K562 (cell line): ENCODE data around the gene IGLL1.

Experiments
- CAMTA2 ChIP-seq: fragments of 250-450 bp; sonication (Bioruptor Pico); conservative IDR thresholded peaks from 2 replicates; pipeline ENCODE4 v1.5.1; 2022
- CTCF ChIP-seq, 3 experiments: IDR thresholded peaks in 2 of 3; conservative IDR thresholded peaks in 1 of 3; 2 replicates each; pipeline ENCODE4 v1.5.1; 2011 to 2012; ENCODE audit warnings: low read length in 3 of 3, mild to moderate bottlenecking in 3 of 3, control low read depth in 2 of 3, improper control_type of control experiment in 1 of 3, inconsistent platforms in 1 of 3, low read depth in 1 of 3, mixed read lengths in 1 of 3, moderate library complexity in 1 of 3; ENCODE audit not compliant: insufficient read depth in 2 of 3
- FOS ChIP-seq: IDR thresholded peaks from 3 replicates; pipeline ENCODE4 v1.6.1; 2011; ENCODE audit not compliant: insufficient read length; ENCODE audit errors: extremely low read depth
- FOXK1 ChIP-seq: sonication (generic); formaldehyde crosslinking; IDR thresholded peaks from 2 replicates; pipeline ENCODE4 v1.8.0; 2022; ENCODE audit warnings: missing genetic modification reagents, mild to moderate bottlenecking, borderline replicate concordance
- PHF8 ChIP-seq: fragments of 200-600 bp; sonication (generic); IDR thresholded peaks from 2 replicates; pipeline ENCODE4 v1.6.1; 2012; ENCODE audit warnings: mixed run types, mild to moderate bottlenecking, inconsistent platforms, low read length, moderate library complexity, borderline replicate concordance
- POLR2AphosphoS5 ChIP-seq: IDR thresholded peaks from 2 replicates; pipeline ENCODE4 v1.6.1; 2011; ENCODE audit warnings: mild to moderate bottlenecking, low read depth, low read length, moderate library complexity; ENCODE audit not compliant: control insufficient read depth, insufficient read depth
- RCOR1 ChIP-seq, 2 experiments: IDR thresholded peaks; 2 replicates each; pipeline ENCODE4 v1.6.1; 2012; ENCODE audit warnings: low read depth in 2 of 2, low read length in 2 of 2, borderline replicate concordance in 1 of 2, improper control_type of control experiment in 1 of 2
- SIN3A ChIP-seq, 2 experiments: fragments of 150-350 bp in 1 of 2; IDR thresholded peaks; 2 replicates each; pipeline ENCODE4 v1.6.1; 2011 to 2016; ENCODE audit warnings: borderline replicate concordance in 2 of 2, low read depth in 2 of 2, low read length in 2 of 2, mild to moderate bottlenecking in 2 of 2, moderate library complexity in 2 of 2; ENCODE audit not compliant: control insufficient read depth in 1 of 2
- SPI1 ChIP-seq: IDR thresholded peaks from 2 replicates; pipeline ENCODE4 v1.6.1; 2011; ENCODE audit warnings: low read depth, low read length, control low read depth, borderline replicate concordance
- ZBTB1 ChIP-seq: sonication (generic); formaldehyde crosslinking; IDR thresholded peaks from 2 replicates; pipeline ENCODE4 v1.8.1; 2023; ENCODE audit warnings: missing genetic modification reagents, low read depth, mild to moderate bottlenecking, borderline replicate concordance
- ZNF507 ChIP-seq: conservative IDR thresholded peaks from 2 replicates; pipeline ENCODE4 v1.6.1; 2017; ENCODE audit warnings: missing genetic modification characterization, missing compliant biosample characterization
- TF ChIP-seq, protein P1 (sequence below): sonication (generic); formaldehyde crosslinking; IDR thresholded peaks from 2 replicates; pipeline ENCODE4 v1.9.0; 2022; ENCODE audit warnings: mild to moderate bottlenecking, missing genetic modification reagents

- TF ChIP-seq SPI1 (no peak), CTCF (IDR thresholded peaks at IDR 0.05 in 2 of 3, conservative IDR thresholded peaks at IDR 0.05 in 1 of 3; ENCODE audit: insufficient read depth in 2 of 3, low read depth in 1 of 3, low read length in 3 of 3) (no peak), POLR2AphosphoS5 (no peak), RCOR1 (IDR thresholded peaks at IDR 0.05; ENCODE audit: borderline replicate concordance in 1 of 2, low read depth in 2 of 2, low read length in 2 of 2) (no peak), FOS (no peak), FOXK1 (no peak), ZNF507 (no peak), SIN3A (IDR thresholded peaks at IDR 0.05; ENCODE audit: borderline replicate concordance in 2 of 2, control insufficient read depth in 1 of 2, low read depth in 2 of 2, low read length in 2 of 2) (no peak), PHF8 (no peak), CAMTA2 (no peak), ZBTB1 (no peak)
- TF ChIP-seq, protein P1, sequence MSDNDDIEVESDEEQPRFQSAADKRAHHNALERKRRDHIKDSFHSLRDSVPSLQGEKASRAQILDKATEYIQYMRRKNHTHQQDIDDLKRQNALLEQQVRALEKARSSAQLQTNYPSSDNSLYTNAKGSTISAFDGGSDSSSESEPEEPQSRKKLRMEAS (CRISPR knock-in tag) = no peak
These were observed 27.5 kb downstream of the IGLL1 start for GRCh38 chr22:23552573-23552972.
